GM19468 (cell line): ENCODE results near the gene RAD51B.
"Not testable (repeated sequence)": the region's sequence is repeated elsewhere in the genome, so short reads cannot be mapped to it uniquely, and the experiment has no call there.

ENCODE experiments used
- ATAC-seq: cut with Tn5 transposase; IDR thresholded peaks from one replicate; pipeline ENCODE4 v1.9.1; 2021; ENCODE audit warnings: mild to moderate bottlenecking, moderate library complexity, moderate number of reproducible peaks; ENCODE audit not compliant: unreplicated experiment; ENCODE audit errors: extremely low read depth

RAD51B gene

DNA sequence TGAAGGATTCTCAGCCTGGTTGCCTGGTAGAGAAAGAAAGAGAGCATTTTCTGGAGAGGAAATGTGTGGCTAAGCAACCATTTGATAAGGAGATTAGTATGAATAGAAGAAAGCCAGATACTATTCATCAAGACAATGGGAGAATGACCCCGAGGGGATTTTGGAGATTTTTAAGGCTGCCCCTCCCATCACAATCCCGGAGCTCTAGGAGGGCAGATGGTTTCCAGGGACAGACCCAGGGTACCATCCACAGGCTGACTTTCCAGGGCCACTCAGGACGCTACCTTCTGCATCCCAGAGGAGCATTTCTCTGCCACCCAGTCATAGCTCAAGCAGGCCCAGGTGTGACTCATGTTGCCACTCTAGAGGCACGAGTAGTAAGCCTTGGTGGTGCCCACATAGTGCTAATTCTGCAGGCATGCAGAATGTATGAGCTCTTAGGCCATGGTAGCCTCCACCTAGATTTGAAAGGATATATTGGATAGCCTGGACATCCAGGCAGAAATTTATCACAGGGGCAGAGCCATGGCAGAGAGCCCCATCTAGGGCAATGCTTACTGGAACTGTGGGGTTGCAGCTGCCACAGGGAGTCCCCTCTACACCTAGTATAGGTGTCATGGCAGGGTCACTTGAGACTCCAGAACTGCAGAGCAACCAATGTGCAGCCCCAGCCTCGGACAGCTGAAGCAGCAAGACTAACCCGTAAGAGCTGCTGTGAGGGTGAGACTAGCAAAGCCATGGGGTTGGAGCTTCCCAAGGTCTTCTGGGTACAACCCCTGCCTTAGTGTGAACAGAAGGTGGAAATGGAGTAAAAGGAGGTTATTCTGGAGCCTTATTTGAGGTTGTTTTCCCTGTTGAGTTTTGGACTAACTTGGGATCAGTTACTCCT lies 607.3 kb downstream of the RAD51B start:
- no peak for ATAC-seq

DNA sequence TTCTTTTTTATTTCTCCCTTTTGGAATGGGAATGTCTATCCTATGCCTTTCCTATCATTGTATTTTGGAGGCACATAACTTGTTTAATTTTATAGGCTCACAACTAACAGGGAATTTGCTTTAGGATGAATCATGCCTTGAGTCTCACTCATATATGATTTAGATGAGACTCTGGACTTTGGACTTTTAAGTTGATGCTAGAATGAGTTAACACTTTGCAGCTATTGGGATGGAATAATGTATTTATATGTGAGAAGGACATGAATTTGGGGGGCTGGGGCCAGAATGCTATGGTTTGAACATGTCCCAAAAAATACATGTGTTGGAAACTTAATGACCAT lies 607.9 kb downstream of the RAD51B start:
- no peak for ATAC-seq

DNA sequence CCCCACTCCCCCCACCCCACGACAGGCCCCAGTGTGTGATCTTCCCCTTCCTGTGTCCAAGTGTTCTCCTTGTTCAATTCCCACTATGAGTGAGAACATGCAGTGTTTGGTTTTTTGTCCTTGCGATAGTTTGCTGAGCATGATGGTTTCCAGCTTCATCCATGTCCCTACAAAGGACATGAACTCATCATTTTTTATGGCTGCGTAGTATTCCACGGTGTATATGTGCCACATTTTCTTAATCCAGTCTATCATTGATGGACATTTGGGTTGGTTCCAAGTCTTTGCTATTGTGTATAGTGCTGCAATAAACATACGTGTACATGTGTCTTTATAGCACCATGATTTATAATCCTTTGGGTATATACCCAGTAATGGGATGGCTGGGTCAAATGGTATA lies 609.3 kb downstream of the RAD51B start:
- ATAC-seq: not testable (repeated sequence)

DNA sequence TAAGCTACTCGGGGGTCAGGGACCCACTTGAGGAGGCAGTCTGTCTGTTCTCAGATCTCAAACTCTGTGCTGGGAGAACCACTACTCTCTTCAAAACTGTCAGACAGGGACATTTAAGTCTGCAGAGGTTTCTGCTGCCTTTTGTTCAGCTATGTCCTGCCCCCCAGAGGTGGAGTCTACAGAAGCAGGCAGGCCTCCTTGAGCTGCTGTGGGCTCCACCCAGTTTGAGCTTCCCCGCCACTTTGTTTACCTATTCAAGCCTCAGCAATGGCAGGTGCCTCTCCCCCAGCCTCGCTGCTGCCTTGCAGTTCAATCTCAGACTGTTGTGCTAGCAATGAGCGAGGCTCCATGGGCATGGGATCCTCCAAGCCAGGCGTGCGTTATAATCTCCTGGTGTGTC lies 614.6 kb downstream of the RAD51B start:
- not testable (repeated sequence) for ATAC-seq

DNA sequence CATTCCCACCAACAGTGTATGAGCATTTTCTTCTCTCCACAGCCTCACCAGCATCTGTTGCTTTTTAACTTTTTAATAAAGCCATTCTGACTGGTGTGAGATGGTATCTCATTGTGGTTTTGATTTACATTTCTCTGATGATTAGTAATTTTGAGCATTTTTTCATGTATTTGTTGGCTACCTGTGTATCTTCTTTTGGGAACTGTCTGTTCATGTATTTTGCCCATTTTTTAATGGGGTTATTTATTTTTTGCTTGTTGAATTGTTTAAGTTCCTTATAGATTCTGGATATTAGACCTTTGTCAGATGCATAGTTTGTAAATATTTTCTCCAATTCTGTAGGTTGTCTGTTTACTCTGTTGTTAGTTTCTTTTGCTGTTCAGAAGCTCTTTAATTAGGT lies 616.1 kb downstream of the RAD51B start:
- not testable (repeated sequence) for ATAC-seq

DNA sequence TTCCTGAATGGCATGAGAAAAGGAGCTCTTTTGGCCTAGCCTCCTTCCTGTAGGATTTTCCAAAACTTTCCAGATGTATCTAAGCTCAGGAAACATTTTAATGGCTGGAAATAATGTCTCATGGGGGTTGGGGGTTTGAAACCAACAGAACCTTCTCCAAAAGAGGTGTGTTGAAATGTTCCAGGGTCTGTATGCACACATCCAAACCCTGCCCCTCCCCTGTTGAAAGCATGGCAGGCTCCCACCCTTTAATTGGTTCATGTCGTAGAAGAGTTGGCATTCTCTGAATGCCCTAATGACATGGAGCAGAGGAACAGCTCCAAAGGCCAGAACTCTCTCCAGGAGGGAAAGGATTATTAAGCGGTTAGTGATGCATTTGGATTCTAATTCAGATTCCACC lies 620.1 kb downstream of the RAD51B start:
- no peak for ATAC-seq

DNA sequence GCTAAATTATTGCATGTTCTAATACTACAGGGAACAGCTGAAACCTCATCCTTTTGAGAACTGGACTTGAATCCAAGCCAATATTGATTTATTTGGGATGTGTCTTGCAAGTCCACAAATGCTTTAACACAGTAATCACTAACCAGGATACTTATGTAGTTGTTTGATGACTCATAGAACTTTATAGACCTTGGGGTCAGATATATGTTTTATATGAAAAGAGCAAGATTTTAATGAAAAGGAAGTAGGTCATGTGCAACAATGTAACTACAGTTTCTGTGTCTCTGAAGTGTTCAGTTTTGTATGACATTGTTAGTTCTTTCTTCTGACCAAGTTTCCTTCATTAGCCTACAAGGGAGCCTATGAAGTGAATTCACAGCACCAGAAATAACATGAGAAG lies 621.2 kb downstream of the RAD51B start:
- ATAC-seq: no peak

DNA sequence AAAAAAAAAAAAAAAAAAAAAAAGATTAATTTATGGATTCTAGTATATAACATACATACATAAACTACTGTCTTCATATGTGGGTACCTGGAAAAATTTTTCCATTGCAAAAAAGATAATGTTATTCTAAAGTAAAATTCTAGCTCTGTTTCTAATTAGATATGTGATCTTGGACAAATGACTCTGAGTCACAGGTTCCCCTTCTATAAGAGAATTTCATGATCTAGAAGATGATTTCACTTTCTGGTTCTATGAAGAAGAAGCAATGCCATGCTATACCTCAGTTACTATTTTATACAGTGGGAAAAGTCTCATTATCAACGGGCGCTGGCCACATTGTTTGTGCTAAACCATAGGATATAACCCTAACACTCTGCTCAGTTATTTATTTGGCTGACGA lies 622.0 kb downstream of the RAD51B start:
- no peak for ATAC-seq

DNA sequence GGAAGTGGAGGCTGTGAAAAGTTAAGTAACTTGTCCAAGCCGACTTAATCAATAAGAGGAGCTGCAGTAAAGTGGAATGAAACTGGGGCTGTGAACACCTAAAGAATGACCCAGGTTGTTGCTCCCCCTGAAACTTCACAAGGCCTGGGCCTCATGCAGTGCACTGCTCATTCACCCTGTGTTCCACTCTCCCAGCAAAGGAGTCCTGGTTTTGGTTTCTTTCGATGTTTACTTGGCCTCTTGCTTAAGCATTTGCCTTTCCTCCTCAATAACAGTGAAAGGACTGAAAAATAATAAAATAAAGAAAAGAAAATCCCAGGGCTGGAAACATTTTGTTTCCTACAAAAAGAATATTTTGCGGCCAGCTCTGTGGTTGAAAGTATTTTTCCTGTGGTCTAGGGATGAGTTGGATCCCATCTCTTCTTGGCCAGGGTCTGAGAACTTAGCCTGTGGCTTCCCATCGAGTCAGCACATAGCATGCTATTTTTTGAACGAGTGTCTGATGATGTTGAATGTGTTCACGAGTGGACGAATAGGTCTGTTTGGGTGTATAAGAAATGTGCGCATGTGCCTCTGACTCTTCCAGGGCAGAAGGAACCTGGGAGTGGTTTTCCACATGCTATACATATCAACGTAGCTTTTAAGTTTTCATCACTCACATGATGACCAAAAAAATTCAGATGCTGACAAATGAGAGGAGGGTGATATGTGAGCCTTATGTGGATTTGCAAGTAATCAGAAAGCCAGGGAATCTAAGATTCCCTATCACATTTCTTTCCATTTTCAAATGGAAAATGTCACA lies 623.5 kb downstream of the RAD51B start:
- ATAC-seq: no peak

DNA sequence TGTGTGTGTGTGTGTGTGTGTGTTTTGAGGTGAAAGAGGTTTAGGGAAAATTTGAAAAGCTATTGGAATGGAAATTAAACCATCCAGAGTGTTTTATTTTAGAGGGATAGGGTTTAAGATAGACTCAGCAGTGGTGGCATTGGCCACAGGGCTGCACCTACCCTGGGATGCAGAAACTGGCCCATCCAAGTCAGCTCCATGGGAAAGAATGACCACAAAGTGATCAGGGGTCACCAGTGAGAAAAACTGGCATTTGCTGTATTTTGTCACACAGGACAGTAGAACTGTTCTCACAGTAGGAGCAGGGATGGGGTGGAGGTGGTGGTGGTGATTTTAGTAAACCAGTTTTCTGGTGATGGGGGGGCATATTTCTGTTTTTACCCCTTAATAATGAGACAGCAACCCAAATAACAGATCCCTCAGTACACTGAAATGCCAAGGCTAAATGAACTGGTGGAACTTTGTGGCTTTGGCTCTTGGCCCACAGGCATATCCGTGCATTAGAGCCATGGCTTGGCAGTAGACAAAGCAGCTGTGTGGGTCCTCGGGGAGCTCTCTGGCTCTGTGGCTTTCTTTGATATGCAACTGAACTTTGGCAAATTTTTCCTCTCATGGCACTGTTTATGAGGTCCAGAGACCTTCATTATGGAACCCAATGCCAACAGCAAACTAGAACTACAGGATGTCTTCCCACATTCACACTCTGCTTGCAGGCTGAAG lies 625.0 kb downstream of the RAD51B start:
- ATAC-seq: no peak

DNA sequence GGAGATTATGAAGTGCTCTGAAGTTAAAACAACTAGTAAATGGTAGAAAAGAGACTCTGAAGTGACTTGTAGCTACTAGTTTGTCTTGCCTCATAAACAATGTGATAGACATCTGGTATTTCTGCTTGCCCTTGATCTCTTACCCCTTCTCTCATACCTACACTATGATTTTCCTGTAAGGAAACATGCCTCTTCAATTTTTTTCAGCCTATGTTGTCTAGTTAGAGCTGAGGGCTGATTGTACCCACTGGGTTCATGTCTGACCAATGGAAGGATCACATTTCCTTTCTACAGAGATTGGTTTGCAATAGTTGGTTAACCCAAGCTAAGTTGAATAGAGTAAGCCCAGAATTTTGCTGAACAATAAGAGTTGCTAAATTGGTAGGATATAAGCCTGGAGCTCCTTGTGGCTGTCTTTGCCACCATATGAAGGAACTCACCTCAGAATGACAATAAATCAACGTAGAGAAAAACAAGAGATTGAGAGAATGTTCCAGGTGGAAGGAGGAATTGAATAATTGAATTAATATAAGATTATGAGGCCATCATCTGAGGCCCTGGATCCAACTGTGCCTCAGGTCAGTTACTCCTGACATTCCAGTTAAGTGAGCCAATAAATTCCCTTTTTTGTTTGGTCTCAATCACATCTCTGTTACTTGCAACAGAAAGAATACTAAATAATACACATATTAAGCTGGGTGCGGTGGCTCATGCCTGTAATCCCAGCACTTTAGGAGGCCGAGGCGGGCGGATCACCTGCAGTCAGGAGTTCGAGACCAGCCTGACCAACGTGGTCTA lies 626.9 kb downstream of the RAD51B start:
- no peak for ATAC-seq

DNA sequence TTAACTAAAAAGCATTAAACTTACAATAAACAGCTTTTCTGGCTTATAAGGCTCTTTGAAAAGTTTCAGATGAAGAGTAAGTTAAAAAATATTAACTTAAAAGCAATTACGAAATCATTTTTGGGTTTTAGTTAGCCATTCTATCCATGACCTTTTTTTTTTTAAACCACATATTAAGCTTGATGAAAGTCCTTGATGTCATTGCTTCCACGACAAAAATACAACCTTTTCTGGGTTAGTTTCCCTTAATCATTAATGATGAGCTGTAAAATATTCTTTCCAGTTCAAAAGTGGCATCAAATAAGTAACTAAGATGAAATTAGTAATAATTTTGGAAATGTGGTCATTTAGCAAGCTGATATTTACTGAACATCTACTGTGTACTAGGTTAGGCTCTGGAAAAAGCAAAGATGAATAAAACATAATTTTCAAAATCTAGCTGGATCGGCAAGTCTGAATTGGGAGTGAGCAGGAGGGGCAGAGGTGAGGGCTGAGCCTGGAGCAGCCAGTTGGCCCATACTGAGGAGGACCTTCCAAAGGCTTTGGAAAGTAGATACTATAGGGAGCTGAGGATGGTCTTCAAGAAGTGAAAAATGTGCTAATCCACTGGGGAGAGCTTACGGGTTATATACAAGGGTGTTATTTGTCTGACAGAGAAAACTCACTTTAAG lies 628.1 kb downstream of the RAD51B start:
- no peak for ATAC-seq

DNA sequence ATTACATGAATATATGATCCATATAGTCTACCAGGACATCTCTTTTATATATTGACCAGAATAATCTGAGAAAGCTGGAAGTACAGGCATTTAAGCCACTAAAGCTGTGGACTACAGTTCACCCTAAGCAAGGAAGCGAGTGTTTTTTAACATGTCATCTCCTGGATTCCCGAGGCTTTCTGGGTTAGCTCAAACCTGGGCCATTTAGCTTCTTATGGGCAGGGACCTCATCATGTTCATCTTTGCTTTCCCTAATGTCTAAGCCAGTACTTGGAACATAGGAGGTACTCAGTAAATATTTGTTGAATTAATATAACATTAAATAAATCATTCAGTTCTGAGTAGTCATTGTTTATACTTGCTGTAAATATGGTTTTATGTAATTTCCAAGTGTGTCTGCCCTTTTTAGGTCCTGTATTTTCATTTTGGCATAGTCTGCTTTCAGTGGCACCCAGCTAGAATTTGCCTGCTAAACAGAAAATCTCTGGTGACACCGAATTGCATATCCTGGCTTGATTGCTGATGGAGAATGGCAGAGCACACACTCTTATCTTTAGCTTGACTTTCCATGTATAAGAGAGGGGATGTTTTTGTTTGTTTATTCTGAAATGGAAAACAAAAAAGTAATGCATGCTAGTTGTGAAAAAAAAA lies 628.8 kb downstream of the RAD51B start:
- no peak for ATAC-seq

DNA sequence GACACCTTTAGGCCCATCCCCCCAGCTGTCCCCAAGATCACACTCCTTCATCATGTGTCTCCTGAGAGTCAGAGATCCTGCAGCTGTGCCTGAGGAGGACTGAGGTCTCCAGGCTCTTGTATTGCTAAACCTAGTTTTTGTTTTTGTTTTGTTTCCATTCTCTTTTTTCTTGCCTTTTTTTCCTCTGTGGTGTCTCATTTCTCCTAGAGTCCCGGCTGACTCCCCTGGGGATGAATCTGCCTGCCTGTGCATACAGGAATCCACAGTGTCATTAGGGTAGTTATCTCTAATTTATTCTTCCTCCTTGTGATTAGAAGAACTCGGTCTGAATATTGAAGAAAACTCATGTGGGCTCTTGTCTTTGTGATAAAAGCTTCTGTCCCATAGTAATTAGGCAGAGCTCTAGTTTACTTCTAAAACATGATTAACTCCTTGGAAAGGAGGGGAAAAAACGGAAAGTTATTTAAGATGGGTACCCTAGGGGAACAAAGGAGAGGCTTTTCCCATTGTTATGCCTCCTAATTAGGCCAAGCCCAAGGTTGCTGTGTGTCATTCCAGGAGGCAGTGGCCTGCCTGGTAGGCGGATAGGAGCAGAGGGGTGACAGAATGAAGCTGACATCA lies 630.1 kb downstream of the RAD51B start:
- ATAC-seq: no peak

DNA sequence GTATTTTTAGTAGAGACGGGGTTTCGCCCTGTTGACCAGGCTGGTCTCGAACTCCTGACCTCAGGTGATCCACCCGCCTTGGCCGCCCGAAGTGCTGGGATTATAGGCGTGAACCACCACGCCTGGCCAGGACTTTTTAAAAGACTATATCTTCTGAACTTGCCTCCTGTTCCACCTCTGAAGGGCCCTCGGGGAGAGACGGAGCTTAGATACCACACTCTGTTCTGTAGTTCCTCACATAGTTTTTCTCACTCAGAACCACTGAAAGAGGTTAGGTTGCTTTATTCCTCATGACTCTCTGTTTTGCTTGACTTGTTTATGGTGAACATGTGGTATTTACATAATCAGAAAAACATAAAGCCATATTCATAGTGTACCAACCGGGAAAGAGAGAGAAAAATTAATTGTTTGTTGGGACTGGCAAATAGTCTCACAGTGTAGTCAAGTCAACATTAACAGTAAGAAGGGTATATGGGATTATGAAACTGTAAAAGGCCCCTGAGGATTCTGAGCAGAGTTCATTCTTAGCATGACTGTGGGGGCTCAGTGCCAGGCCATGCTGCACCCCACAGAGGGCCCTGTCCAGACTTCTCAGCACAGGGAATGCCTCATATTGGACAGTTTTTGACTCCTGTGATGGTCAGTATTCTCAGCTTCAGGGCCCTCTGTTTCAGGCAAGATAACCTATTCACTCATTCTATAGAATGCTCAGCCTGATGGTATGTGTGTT lies 631.0 kb downstream of the RAD51B start:
- ATAC-seq: no peak

DNA sequence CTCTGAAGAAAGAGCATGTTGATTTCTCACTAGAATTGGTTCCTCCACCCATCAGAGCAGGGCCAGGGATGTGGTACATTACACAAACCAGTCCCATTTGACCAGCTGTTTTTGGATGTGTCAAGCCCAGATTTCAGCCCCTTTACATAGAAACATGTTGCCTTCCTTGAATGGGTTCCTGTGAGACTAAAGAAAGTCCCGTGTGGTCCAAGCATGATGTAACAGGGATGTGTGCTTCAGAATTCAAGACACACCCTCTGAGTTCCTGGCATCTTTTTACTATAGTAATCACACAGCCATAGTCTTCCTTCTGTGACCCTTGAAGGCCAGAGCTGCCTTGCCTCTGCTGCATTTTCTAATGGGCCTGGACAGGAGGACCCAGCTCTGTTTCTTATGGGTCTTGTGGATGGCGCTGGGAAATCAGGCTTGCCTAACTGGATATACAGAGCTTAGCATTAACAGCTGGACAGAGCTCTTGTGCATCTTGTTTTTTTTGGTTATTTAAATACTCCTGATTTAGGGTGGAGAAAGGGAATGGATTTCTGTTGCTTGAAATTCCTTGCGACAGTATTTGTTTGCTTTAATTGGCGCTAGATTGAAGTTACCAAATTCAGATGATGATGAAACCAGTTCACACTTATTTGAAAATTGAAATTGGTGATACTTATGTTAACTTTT lies 632.3 kb downstream of the RAD51B start:
- no peak for ATAC-seq

DNA sequence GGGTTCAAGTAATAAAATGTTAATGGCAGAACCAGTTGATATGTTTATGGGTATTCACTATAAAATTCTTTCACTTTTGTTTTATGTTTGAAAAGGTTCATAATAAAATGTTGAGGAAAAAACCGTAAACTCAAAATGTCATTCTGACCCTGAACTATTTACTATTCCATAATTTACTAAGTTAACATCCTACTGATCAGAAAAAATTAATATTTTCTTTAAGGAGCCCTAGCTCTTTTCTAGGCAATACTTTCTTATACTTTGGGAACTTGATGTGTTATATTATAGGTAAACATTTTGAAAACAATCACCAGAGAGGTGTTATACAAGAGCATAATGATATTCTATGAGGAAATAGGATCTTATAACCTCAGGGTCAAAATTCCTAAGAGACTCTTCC lies 638.7 kb downstream of the RAD51B start:
- ATAC-seq: no peak
